Measurements from ENCODE around the gene LAIR1.
"Not testable (repeated sequence)": the region's sequence is repeated elsewhere in the genome, so short reads cannot be mapped to it uniquely, and the experiment has no call there.

Gene LAIR1

GRCh38 chr19:54379187-54379678 lies 14.5 kb upstream of the LAIR1 start:
- no peak overlapping the region for H3K4me3 ChIP-seq (ENCODE audit: low read depth, low read length)

GRCh38 chr19:54376610-54377285 lies 12.0 kb upstream of the LAIR1 start:
- TF ChIP-seq CTCF (IDR thresholded peaks at IDR 0.05; ENCODE audit: low read depth, low read length) = no peak
- no peak overlapping the region for H3K4me3 ChIP-seq (ENCODE audit: low read depth, low read length)

More at GRCh38 chr19:54379187-54379678, 14.5 kb upstream of the LAIR1 start:
- TF ChIP-seq CTCF (IDR thresholded peaks at IDR 0.05; ENCODE audit: low read depth, low read length) = no peak

GRCh38 chr19:54375181-54375938 lies 10.6 kb upstream of the LAIR1 start:
- H3K4me3 ChIP-seq (ENCODE audit: low read depth, low read length) = not testable (repeated sequence)

- H3K4me3 ChIP-seq (ENCODE audit: low read depth, low read length) = no peak overlapping the region
- TF ChIP-seq CTCF (IDR thresholded peaks at IDR 0.05; ENCODE audit: low read depth, low read length) = no peak
These were observed 9.3 kb upstream of the LAIR1 start for GRCh38 chr19:54373781-54374631.

- not testable (repeated sequence) for H3K4me3 ChIP-seq (ENCODE audit: low read depth, low read length)
These were observed 6.7 kb upstream of the LAIR1 start for GRCh38 chr19:54371453-54371852.

GRCh38 chr19:54370434-54370796 lies 5.7 kb upstream of the LAIR1 start:
- not testable (repeated sequence) for H3K4me3 ChIP-seq (ENCODE audit: low read depth, low read length)

GRCh38 chr19:54369688-54370433 lies 5.1 kb upstream of the LAIR1 start:
- H3K4me3 ChIP-seq (ENCODE audit: low read depth, low read length) = not testable (repeated sequence)

- TF ChIP-seq CTCF (IDR thresholded peaks at IDR 0.05; ENCODE audit: low read depth, low read length) = no peak
- no peak overlapping the region for H3K4me3 ChIP-seq (ENCODE audit: low read depth, low read length)
These were observed 4.5 kb upstream of the LAIR1 start for GRCh38 chr19:54369082-54369687.
